Loucy (cell line): ENCODE data around the gene PARVB.

Experiments used
- EZH2phosphoT487 ChIP-seq: fragments of 200-600 bp; IDR thresholded peaks from 2 replicates; pipeline ENCODE4 v1.6.1; 2018; ENCODE audit warnings: antibody characterized with exemption, mild to moderate bottlenecking, moderate library complexity, borderline replicate concordance
- TF ChIP-seq, protein P1 (sequence below): fragments of 200-600 bp; sonication (generic); conservative IDR thresholded peaks from 2 replicates; pipeline ENCODE4 v1.5.1; 2014; ENCODE audit warnings: mild to moderate bottlenecking, antibody characterized with exemption, low read length

GRCh38 chr22:44180706-44181032 is 156.6 kb downstream of the PARVB start, which contains the start of gene PARVG:
- TF ChIP-seq, protein P1, sequence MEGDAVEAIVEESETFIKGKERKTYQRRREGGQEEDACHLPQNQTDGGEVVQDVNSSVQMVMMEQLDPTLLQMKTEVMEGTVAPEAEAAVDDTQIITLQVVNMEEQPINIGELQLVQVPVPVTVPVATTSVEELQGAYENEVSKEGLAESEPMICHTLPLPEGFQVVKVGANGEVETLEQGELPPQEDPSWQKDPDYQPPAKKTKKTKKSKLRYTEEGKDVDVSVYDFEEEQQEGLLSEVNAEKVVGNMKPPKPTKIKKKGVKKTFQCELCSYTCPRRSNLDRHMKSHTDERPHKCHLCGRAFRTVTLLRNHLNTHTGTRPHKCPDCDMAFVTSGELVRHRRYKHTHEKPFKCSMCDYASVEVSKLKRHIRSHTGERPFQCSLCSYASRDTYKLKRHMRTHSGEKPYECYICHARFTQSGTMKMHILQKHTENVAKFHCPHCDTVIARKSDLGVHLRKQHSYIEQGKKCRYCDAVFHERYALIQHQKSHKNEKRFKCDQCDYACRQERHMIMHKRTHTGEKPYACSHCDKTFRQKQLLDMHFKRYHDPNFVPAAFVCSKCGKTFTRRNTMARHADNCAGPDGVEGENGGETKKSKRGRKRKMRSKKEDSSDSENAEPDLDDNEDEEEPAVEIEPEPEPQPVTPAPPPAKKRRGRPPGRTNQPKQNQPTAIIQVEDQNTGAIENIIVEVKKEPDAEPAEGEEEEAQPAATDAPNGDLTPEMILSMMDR = no peak
- TF ChIP-seq EZH2phosphoT487 = no peak
